ENCODE data around the gene MAT2B. TPM values are rescaled to one million over a fixed set of nuclear protein-coding genes. Genes with fewer than 3 reads are reported as not detected.

MAT2B gene
- total RNA-seq, 1 donor = 74.7 TPM

- TF ChIP-seq CTCF (IDR thresholded peaks at IDR 0.05; ENCODE audit: insufficient read depth, low read length) = no peak
- no peak for DNase-seq (ENCODE audit: low read depth)
- H3K4me3 ChIP-seq (ENCODE audit: low read depth, low read length) = no peak overlapping the region
Measured at GRCh38 chr5:163544836-163545235, 39.4 kb downstream of the MAT2B start.

GRCh38 chr5:163548649-163549048, 43.2 kb downstream of the MAT2B start:
- no peak overlapping the region for H3K4me3 ChIP-seq (ENCODE audit: low read depth, low read length)
- no peak for TF ChIP-seq CTCF (IDR thresholded peaks at IDR 0.05; ENCODE audit: insufficient read depth, low read length)
- no peak for DNase-seq (ENCODE audit: low read depth)

- no peak overlapping the region for H3K4me3 ChIP-seq (ENCODE audit: low read depth, low read length)
- no peak for TF ChIP-seq CTCF (IDR thresholded peaks at IDR 0.05; ENCODE audit: insufficient read depth, low read length)
- DNase-seq (ENCODE audit: low read depth) = no peak
Measured at GRCh38 chr5:163551156-163551555, 45.7 kb downstream of the MAT2B start.

GRCh38 chr5:163552536-163552935, 47.1 kb downstream of the MAT2B start:
- DNase-seq (ENCODE audit: low read depth) = peak; percentile 36
- TF ChIP-seq CTCF (IDR thresholded peaks at IDR 0.05; ENCODE audit: insufficient read depth, low read length) = no peak
- H3K4me3 ChIP-seq (ENCODE audit: low read depth, low read length) = no peak overlapping the region

GRCh38 chr5:163561339-163561738, 55.9 kb downstream of the MAT2B start:
- DNase-seq (ENCODE audit: low read depth) = no peak
- no peak for TF ChIP-seq CTCF (IDR thresholded peaks at IDR 0.05; ENCODE audit: insufficient read depth, low read length)
- no peak overlapping the region for H3K4me3 ChIP-seq (ENCODE audit: low read depth, low read length)

GRCh38 chr5:163562071-163562470, 56.7 kb downstream of the MAT2B start:
- DNase-seq (ENCODE audit: low read depth) = no peak
- no peak for TF ChIP-seq CTCF (IDR thresholded peaks at IDR 0.05; ENCODE audit: insufficient read depth, low read length)
- no peak overlapping the region for H3K4me3 ChIP-seq (ENCODE audit: low read depth, low read length)

GRCh38 chr5:163563112-163563511, 57.7 kb downstream of the MAT2B start:
- no peak for TF ChIP-seq CTCF (IDR thresholded peaks at IDR 0.05; ENCODE audit: insufficient read depth, low read length)
- H3K4me3 ChIP-seq (ENCODE audit: low read depth, low read length) = no peak overlapping the region
- DNase-seq (ENCODE audit: low read depth) = no peak

Measured in fibroblast of the aortic adventitia (primary cell).